Neural cell (in vitro differentiated cells): Measurements from ENCODE around the gene COL5A1. TPM values are rescaled to one million over a fixed set of nuclear protein-coding genes. Genes with fewer than 3 reads are reported as not detected.

Experiments
- H2AFZ ChIP-seq: fragments of 200-600, 300-800 bp; sonication (generic), shearing (Covaris generic); 2 replicates; pipeline ENCODE4 v1.6.0; 2014; ENCODE audit warnings: low read depth, mild to moderate bottlenecking, antibody characterized with exemption, low read length, moderate library complexity
- H3F3A ChIP-seq: fragments of 200-600 bp; shearing (Covaris generic); 2 replicates; pipeline ENCODE4 v1.6.1; 2016; ENCODE audit warnings: mild to moderate bottlenecking, moderate library complexity, mixed read lengths, antibody characterized with exemption, low read length; ENCODE audit not compliant: insufficient read depth, poor library complexity, severe bottlenecking
- H3K27ac ChIP-seq: fragments of 200-600, 300-800 bp; sonication (generic), shearing (Covaris generic); 2 replicates; pipeline ENCODE4 v1.5.1; 2014; ENCODE audit warnings: mild to moderate bottlenecking, low read length, moderate library complexity
- H3K27me3 ChIP-seq: fragments of 300-800, 200-600 bp; sonication (generic), shearing (Covaris generic); 2 replicates; pipeline ENCODE4 v1.6.0; 2014; ENCODE audit warnings: mild to moderate bottlenecking, low read depth, low read length, moderate library complexity; ENCODE audit not compliant: insufficient read depth
- H3K36me3 ChIP-seq: fragments of 300-800, 200-600 bp; sonication (generic), shearing (Covaris generic); 2 replicates; pipeline ENCODE4 v1.5.1; 2014; ENCODE audit warnings: mild to moderate bottlenecking, antibody characterized with exemption, low read length, moderate library complexity; ENCODE audit not compliant: insufficient read depth
- H3K4me2 ChIP-seq: fragments of 300-800, 200-600 bp; sonication (generic), shearing (Covaris generic); 2 replicates; pipeline ENCODE4 v1.6.0; 2014; ENCODE audit warnings: mild to moderate bottlenecking, low read length
- H3K4me3 ChIP-seq: fragments of 300-800, 200-600 bp; sonication (generic), shearing (Covaris generic); 2 replicates; pipeline ENCODE4 v1.5.1; 2014; ENCODE audit warnings: mild to moderate bottlenecking, low read length, moderate library complexity
- H3K79me2 ChIP-seq: fragments of 200-600 bp; shearing (Covaris generic); replicated peaks from 2 replicates; pipeline ENCODE4 v1.6.0; 2014; ENCODE audit warnings: mild to moderate bottlenecking, low read length, moderate library complexity; ENCODE audit not compliant: insufficient read depth
- H3K9ac ChIP-seq: fragments of 300-800, 200-600 bp; sonication (generic), shearing (Covaris generic); 2 replicates; pipeline ENCODE4 v1.6.1; 2016; ENCODE audit warnings: mild to moderate bottlenecking, low read length, mixed read lengths
- H3K9me2 ChIP-seq: fragments of 200-600 bp; shearing (Covaris generic); 2 replicates; pipeline ENCODE4 v1.6.1; 2016; ENCODE audit warnings: mild to moderate bottlenecking, low read length, mixed read lengths; ENCODE audit not compliant: insufficient read depth
- H3K9me3 ChIP-seq: fragments of 200-600, 300-800 bp; sonication (generic), shearing (Covaris generic); 2 replicates; pipeline ENCODE4 v1.6.1; 2016; ENCODE audit warnings: mild to moderate bottlenecking, mixed run types, low read length, moderate library complexity, mixed read lengths
- H4K20me1 ChIP-seq: fragments of 200-600 bp; shearing (Covaris generic); 2 replicates; pipeline ENCODE4 v1.6.1; 2016; ENCODE audit warnings: mild to moderate bottlenecking, mixed run types; ENCODE audit not compliant: insufficient read depth
- CTCF ChIP-seq: fragments of 450-650 bp; IDR thresholded peaks from 2 replicates; pipeline ENCODE4 v1.5.1; 2014; ENCODE audit warnings: antibody characterized with exemption, mild to moderate bottlenecking, moderate library complexity; ENCODE audit not compliant: poor library complexity, severe bottlenecking
- EP300 ChIP-seq: fragments of 450-650 bp; conservative IDR thresholded peaks from 2 replicates; pipeline ENCODE4 v1.6.1; 2014; ENCODE audit warnings: antibody characterized with exemption, mild to moderate bottlenecking, moderate library complexity; ENCODE audit not compliant: poor library complexity, severe bottlenecking
- EZH2 ChIP-seq: fragments of 200-600, 300-800 bp; shearing (Covaris generic), sonication (generic); IDR thresholded peaks from 2 replicates; pipeline ENCODE4 v1.6.1; 2014; ENCODE audit warnings: antibody characterized with exemption, low read length, borderline replicate concordance, mild to moderate bottlenecking; ENCODE audit not compliant: insufficient read depth, poor library complexity, severe bottlenecking
- POLR2AphosphoS5 ChIP-seq: IDR thresholded peaks from 2 replicates; pipeline ENCODE4 v1.6.1; 2012
- REST ChIP-seq: IDR thresholded peaks from 2 replicates; pipeline ENCODE4 v1.6.1; 2012; ENCODE audit warnings: borderline replicate concordance
- SMC3 ChIP-seq: fragments of 450-650 bp; conservative IDR thresholded peaks from 2 replicates; pipeline ENCODE4 v1.6.1; 2014; ENCODE audit warnings: antibody characterized with exemption, mild to moderate bottlenecking, moderate library complexity; ENCODE audit not compliant: poor library complexity
- TAF1 ChIP-seq: IDR thresholded peaks from 2 replicates; pipeline ENCODE4 v1.6.1; 2012; ENCODE audit warnings: low read depth
- polyA plus RNA-seq: library from polyadenylated mRNA; depleted of rRNA; stranded (reverse); fragments of >200 nt; gene quantifications from 2 replicates; pipeline ENCODE4 v1.2.3, GENCODE V29; 2014

COL5A1 gene
- polyA plus RNA-seq, 1 donor from 2014 or later = not detected

GRCh38 chr9:134617246-134617645 is 24.4 kb upstream of the COL5A1 start:
- TF ChIP-seq CTCF (no peak), TAF1 (no peak), EP300 (no peak), EZH2 (no peak), REST (no peak)
- no peaks in the 10 kb centered on the region for H3K9me3 ChIP-seq
- H2AFZ ChIP-seq = no peak overlapping the region
- no peaks in the 10 kb centered on the region for H3K36me3 ChIP-seq
- no peaks in the 10 kb centered on the region for H3K9me2 ChIP-seq
- no peak overlapping the region for H3K27ac ChIP-seq
- no peaks in the 10 kb centered on the region for H4K20me1 ChIP-seq
- H3K27me3 ChIP-seq = no peaks in the 10 kb centered on the region
- H3K4me2 ChIP-seq = no peak overlapping the region
- no peaks in the 10 kb centered on the region for H3F3A ChIP-seq
- H3K4me3 ChIP-seq = no peak overlapping the region
- no peaks in the 10 kb centered on the region for H3K79me2 ChIP-seq
- no peak overlapping the region for H3K9ac ChIP-seq

DNA sequence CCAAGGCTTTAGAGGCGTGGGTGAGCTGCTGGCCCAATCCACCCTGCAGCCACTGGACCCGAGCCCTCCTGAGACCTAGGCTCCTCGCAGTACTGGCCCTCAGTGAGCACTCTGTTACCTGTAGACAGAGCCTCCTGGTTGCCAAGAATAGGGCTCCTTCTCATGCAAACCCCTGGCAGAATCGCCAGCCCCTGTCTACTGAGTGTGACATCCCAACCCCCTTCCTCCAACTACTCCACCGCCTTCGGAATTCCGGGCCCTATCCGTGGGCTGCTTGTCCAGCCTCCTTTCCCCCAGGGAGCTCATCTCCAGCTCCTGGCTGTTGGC is 23.8 kb upstream of the COL5A1 start:
- Histone ChIP-seq H3K9ac (no peak overlapping the region), H4K20me1 (no peaks in the 10 kb centered on the region), H3K27ac (no peak overlapping the region), H3K4me3 (no peak overlapping the region), H3K4me2 (no peak overlapping the region), H3K36me3 (no peaks in the 10 kb centered on the region), H3K9me2 (no peaks in the 10 kb centered on the region), H3K9me3 (no peaks in the 10 kb centered on the region), H2AFZ (no peak overlapping the region), H3F3A (no peaks in the 10 kb centered on the region), H3K79me2 (no peaks in the 10 kb centered on the region), H3K27me3 (no peaks in the 10 kb centered on the region)
- TF ChIP-seq SMC3 (no peak), POLR2AphosphoS5 (no peak), CTCF (no peak), EP300 (no peak), TAF1 (no peak), REST (no peak)
